Superior temporal gyrus (tissue), 1 donor: ENCODE data around the gene TMEM176A.

Source experiments
- DNase-seq: peaks from one replicate; pipeline ENCODE4 v3.0.0-alpha.2; 2016; ENCODE audit errors: extremely low spot score

The TMEM176A gene

DNA sequence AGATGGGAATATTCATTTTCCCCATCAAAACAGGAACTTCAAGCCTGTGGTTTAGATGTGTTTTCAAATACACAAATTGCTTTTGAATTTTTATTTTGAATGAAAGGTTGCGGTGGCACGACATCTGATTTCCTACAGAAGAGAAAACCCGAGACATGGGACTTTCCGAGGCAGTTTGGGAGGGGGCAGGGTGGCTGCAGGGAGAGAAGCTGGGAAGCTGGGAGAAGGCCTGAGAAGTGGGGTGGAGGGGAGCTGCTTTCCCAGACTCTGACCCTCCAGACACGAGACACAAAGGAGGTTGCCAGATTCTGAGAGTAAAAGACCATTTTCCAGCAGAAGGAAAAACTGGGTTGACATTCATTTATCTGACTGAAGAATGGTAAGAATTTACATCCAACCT is 19.6 kb downstream of the TMEM176A start:
- DNase-seq, result no peak

DNA sequence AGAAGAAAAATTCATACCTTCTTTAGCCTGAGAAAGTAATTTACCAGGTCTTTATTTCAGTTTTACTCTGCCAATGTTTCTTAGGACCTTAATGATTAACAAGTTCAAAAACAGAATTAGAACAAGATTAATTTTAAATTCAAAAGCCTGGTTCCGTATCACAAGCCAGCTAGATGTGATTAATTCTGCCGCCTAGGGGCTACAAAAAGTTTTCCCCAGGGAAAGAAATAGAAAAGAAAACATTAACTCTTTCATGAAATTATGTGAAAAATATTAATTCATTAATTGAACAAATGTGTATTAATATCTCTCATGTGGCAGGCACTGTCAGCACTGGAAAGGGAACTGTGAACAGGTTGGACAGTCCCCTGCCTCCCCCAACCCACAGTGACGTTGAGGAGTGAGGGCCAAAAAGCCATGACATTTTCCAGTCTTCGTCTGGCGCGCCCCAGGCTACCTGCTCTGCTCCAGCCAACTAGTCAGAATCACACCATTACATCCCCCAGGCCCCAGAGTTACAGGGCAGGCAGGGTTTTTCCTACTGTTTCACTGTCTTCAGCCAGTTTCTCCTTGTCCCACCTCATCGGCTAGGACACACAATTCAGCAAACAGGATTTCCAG is 20.1 kb downstream of the TMEM176A start:
- DNase-seq, result no peak

DNA sequence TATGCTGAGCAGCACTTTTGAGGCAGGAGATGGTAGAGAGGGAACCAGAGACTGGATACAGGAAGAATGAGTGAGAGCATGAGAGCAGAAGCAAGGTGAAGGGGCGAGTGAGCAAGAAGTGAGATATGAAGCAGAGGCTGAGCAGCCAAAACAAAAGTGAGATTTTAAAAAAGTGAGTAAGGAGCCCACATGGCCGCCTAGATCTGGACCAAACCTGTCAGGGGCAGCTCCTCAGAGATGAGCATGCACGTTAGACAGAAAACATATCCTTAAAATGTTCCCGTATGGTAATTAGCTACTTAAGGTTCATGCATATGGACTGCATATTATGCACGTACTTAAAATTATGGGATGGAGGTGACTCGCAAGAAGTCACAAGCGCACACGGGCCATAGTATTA is 22.5 kb downstream of the TMEM176A start:
- no peak for DNase-seq

DNA sequence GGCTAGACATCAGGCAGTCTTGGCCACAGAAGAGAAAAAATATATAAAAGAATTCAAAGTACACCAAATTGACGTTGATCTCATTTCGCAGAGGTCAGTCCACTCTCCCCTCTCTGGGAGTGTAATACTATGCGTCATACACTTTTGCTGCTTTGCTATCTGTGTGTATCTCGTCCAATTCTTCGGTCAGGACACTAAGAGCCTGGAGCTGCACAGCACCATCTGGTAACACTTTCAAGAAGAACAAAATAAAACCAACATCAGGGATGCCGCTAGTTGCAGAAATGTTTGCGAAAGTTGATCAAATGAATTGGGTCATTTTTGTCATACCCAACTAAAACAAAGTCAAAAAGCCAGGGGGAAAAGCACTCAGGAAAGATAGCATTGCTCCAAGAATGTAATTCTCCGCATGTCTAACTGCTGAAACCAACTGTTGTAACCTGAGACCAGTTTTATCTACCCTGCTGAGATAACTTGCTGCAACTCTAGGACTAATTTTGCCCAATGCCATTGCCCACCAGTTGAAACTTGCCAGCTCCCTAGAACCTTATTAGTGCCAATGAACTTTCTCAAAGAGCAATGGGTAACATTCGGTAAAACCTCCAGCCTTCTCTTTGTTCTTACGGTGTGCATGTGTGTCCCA is 23.0 kb downstream of the TMEM176A start:
- no peak for DNase-seq

DNA sequence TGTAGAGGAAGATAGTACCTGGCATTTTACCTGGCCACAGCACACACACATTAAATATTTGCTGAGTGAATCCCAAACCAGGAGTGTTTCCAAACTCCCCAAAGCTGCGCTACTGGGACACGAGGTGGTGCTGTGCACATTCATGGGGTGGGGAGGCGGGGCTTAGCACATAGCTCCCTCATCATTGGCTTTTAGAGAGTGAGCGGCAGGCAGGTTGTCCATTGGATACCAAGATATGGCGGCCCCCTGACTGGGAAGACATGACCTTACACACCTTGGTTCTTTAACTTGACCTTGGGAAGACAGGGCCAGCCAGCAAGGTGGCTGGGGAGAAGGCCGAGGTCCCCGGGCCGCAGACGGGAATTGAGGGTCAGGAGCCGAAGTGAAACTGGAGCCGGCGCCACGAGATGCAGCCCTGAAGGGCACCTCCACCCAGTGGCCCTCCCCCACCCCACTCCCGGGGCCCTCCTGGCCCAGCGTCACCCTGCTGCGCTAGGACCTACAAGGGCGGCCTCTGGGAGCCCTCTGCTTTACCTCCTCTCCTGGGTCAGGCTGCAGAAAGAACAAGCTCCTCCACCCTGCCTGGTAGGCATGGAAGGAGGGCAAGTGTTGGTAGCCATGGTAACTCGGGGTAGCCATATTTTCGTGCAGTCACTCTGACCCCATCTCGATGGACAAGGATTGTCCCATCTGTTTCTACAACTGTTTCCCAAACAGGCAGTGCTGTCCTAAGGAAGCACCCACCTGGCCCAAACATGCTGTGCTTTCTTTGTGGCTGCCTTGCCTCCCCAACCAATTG is 24.0 kb downstream of the TMEM176A start:
- DNase-seq, result no peak

DNA sequence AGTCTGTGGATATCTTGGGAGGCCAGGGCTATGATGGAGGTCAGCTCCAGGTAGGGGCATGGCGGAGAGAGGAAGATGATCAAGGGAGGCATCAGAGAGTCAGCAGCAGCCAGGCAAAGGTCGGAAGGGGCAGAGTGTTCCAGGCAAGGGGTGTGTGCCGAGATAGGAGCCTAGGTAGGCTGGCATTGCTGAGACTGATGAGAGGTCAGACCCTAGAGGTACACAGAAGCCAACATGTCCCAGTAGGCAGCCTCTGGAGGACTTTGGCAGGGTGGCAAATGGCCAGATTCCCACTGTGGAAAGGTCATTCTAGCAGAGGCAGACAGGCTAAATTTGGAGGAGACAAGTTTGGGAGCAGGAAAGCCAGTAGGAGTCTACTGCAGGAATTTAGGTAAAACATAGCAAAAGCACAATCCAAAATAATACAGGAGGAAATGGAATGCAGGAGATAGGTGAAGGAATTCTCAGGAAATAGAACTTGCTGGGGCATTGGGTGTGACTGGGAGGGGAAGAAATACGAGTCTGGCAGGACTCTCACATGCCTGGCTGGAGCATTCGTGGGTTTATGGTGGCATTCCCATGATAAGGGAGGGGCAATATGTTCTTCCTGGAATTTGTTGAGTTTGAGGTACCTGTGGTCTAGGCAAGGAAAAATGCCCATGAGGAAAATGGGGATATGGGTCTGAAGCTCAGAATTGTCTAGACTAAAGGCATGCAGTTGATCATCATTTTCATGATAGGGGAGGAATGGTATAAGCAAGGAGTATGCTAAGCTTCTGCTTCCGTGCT is 25.7 kb downstream of the TMEM176A start:
- DNase-seq, result no peak

DNA sequence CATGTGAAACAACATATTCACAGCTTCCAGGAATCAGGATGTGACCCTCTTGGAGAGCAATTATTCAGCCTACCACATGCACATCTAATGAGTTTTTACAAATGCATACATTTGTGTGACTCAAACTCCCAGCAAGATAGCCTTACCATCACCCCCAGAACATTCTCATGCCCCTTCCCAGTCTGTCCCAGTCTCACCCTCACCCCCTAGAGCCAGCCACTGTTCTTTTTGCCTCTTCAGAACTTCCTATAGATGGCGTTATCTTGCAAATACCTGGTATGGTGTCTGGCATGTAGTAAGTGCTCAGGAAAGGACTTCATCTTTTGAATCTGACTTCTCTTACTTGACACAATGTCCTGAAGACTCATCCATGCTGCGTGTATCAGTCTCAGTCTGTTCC is 27.8 kb downstream of the TMEM176A start:
- DNase-seq, result no peak

DNA sequence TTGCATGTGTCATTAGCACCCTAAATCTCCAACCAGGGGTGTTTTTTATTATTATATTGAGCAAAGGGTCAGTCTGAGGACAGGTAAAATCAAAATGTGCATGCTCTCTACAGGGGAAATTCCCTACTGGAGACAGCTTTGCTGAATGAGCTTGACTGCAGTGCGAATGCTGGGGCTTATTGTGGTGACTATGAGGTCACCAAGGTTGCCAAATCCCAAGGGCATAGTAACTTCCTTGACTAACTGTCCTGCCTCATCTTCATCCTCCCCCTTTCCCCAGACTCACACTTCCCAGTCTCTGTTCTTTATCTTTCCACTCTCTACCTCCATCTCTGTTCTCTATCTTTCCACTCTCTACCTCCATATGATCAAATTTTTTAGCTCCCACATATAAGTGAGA is 28.9 kb downstream of the TMEM176A start:
- no peak for DNase-seq

DNA sequence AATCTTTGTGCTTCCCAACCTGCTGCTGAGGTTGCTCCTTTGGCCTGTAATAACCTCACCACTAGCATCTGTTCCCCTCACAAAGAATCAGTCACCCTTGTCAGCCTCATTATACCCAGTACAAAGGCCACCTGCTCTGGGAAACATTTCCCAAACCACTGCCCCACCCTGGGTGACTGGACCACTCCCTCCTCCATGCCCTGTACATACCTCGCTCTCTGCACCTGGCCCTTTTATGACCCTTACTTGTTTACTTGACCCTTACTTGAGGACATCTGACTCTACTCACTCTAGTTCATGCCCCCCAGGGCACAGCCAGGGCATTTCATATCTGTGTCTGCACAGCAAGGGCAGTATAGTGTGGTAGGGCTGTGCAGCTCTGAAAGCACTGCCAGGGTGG is 30.4 kb downstream of the TMEM176A start:
- DNase-seq, result no peak

DNA sequence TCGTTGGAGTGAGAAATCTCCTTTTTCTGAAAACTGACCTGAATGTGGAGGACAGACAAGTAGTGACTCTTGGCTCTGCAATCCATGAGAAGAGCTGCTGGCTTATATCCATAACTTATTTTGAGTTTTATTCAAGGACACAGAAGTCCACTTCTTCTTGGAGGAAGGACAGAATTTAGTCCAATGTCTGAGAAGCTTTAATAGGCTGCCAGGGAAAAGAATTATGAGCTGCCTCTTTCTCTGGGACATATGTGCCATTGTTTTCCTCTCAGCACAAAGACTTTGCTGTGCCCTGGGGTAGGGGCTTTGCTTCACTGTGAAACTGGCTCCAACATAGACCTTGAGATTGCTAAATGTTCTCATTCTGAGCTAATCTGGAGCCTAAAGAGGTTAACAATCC is 31.3 kb downstream of the TMEM176A start:
- peak; percentile 16 for DNase-seq

DNA sequence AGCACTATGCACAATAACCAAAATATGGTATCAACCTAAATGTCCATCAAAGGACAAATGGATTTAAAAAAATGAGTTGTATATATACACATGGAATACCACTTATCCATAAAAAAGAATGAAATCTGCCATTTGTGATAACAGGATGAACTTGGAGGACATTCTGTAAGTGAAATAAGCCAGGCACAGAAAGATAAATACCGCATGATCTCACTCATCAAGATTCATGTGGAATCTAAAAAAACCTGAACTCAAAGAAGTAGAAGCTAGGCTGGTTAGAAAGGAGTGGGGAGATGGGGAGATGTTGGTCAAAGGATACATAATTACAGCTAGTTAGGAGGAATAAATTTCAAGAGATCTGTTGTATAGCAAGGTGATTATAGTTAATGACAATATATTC is 34.5 kb downstream of the TMEM176A start:
- DNase-seq, result no peak

DNA sequence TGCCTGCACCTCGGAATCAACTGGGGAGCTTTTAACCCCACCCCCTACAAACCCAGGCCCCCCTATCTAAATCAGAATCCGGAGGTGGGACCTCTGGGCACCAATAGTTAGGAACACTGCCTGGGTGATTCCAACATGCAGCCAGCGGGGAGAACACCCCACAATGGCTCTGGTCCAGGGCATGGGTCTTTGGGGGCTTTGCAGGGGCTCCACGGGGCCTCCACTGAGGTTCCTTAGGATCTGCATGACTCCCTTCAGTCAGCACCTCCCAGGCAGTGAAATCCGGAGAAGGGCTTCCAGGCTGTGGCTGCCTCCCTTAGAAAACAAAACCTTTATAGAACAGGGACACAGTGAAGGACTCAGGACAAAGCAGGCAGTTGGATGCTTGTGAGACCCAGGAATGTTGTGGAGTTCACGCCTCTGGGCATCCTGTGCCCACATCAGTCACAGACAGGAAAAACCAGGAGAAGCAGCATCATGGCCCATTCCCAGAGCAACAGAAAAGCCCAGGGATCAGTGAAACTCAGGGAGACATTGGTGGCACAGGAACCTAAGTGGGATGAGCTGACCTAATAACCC is 35.2 kb downstream of the TMEM176A start:
- DNase-seq, result no peak

DNA sequence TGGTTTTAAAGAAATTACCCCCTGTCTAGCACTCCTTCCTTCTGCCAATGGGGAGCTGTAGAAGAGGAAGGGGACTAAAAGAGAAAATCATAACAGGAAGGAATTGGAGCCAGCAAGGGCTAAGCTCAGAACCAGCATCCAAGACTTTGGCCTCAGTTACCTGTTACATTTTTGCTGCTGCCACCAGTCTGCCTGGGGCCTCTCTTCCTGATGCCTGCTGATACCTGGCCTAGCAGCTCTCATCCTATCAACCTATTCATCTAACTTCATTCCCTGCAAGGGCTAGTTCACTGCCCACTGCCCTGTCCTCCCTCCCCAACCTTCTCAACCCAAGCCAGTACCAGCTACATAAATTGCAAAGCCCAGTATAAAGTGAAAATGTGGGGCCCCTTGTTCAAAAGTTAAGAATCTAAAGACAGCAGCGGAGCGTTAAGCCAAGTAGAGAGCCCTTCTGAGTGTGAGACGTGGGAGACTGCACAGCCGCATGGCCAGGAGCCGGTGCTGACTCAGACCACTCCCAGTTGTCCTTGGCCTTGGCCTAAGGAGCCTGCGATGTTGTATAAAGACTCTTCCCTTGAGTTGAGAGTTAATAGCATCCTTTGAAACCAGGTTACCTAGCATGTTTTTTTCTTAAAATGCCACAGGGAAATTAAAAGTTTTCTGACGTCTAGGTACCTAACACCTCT is 38.5 kb downstream of the TMEM176A start:
- DNase-seq, result no peak

DNA sequence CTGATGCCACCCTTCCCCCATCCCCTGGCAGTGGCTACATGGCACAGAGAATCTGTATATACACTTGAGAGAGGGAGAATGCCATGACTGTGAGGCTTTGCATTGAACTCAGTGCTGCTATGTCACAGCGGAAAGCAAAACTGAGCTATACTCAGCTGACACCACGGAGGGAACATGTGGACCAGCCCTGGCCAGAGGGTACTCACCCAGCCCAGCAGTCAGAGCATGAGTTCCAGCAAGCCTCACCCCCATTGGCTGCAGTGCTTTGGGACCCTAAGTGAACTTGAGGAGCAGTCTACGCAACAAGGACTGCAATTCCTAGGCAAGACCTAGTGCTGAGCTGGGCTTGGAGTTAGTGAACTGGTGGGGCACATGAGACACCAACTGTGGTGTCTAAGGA is 41.4 kb downstream of the TMEM176A start:
- DNase-seq, result no peak

DNA sequence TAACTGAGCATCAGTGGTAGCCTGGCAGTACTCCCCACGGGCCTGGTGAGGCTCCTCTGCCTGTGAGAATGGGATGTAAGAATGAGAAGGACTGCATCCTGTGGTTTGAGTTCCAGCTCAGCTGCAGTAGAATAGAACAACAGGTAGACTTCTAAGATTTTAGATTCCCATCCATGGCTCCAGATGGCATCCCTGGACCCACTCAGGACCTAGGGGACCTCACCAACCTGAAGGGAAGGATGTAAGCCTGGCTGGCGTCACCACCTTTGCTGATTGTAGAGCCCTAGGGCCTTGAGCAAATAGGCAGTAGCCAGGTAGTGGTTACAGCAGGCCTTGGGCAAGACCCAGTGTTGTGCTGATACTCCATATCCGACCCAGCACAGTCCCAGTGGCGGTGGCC is 42.1 kb downstream of the TMEM176A start:
- DNase-seq, result no peak

DNA sequence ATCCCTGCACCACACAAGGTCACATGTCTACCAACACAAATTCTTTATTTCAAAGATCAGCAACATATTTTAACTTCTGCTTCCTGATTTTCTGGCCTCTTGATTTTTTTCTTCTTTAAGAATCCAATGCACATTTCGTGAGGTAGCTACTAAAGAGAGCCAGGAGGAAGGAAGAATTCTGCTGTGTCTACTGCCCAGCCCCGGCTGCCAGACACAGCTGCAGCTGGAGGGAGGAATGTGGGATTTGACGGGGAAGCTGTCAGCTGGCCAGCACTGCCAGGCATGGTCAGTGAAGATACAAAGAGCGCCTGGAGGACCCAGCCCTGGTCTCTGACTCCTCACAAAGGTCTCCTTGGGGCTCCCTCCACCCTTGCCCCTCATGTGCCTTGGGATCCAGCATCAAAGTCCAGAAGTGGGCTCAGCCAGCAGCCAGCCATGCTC is 44.9 kb downstream of the TMEM176A start:
- DNase-seq, result peak; percentile 50

DNA sequence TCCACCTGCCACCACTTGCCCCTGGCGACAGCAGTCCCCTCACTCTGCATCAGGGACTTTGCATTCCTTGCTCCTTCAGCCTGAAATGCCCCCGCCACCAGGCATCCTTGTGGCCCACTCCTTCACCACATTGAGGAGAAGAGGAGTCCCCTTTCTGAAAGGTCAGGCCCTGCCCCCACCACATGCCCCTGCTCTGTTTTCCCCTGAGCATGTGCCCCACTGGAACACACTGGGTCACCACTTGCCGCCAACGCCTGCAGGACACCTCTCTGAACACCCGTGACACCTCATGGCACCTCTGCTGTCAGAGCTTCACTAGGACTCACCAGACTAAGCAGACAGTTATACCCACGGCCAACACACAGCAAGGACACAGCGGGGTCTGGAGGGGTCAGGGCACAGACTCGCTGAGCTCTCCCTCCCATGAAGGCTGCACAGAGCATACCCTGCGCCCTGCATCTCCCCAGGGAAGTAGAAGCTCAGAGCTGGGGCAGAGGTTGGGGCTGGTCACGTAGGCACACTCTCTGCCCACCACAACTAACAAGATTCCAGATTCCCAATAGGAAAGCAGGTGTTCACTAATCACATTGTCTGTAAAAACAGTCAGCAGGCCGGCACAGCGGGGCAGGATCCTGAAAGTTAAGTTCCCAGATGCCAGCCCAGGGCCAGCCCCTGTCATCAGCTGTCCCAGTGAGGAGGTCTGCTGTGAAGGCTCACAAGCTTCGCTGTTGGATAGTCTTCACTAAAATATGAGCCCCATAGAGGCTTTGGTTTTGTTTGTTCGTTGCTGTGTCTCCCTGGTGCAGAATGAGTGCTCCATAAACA is 45.9 kb downstream of the TMEM176A start:
- no peak for DNase-seq

DNA sequence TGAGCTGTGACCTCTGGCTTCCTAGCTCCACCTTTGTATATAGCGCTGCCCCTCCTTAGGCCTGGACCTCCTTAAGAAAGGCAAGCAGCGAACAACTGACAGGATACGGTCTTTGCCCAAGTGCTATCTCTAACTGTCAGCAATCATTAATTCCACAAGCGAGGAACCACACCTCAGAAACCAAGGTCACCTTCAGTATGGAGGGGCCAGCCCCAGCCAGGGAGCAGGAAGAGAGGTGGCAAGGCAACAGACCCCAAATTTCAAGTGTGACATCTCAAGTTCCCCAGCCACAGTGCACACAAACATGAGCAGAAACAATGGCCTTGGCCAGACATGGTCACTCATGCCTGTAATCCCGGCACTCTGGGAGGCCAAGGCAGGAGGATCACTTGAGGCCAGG is 47.0 kb downstream of the TMEM176A start:
- no peak for DNase-seq

DNA sequence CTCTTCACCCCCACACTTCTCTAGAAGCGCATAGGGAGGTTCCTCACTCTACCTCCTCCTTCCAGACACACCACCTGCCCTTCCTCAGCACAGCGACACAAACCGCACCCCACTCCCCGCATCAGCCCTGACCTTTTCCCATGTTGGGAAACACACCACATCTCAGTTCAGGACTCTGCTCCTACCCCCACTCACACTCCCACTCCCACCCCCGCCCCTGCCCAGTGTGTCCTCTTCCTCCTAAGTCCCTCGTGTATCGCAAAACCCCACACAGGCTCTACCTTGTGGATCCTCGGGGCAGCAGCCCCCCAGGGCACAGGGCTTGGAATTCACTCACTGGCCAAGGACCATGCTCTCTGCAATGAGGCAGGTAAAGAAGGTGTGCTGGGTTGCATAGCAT is 47.5 kb downstream of the TMEM176A start:
- no peak for DNase-seq

DNA sequence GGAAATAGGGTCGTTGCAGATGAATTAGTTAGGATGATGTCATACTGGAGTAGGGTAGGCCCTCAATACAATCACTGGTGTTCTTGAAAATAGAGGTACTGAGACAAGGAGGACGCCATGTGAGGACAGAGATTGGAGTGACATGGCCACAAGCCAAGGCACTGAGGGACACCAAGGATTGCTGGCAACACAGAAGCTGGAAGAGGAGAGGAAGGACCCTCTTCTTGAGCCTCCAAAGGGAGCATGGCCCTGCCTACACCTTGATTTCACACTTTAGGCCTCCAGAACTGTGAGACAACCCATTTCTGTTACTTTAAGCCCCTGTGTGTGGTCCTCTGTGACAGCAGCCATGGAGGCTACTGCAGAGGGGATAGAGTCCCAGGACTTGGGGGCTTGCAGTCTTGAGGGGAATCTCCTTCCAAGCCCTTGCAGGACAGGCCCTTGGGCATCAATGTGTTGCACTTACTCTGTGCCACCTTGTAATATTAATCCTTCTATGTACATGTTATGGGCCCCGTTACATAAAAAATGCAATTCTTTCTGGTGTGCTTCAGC is 48.1 kb downstream of the TMEM176A start:
- DNase-seq, result no peak
